GM19467 (cell line): ENCODE results near the gene ASTN2.

Source experiments
- ATAC-seq: cut with Tn5 transposase; IDR thresholded peaks from one replicate; pipeline ENCODE4 v1.9.1; 2021; ENCODE audit warnings: mild to moderate bottlenecking, moderate library complexity; ENCODE audit not compliant: unreplicated experiment

Gene ASTN2

GRCh38 chr9:116451500-116452115, 963.2 kb downstream of the ASTN2 start:
- no peak for ATAC-seq

GRCh38 chr9:116450378-116451139, 964.3 kb downstream of the ASTN2 start:
- ATAC-seq = peak; percentile 49

- ATAC-seq = no peak
Measured at GRCh38 chr9:116449949-116450348, 964.9 kb downstream of the ASTN2 start.

- no peak for ATAC-seq
Measured at GRCh38 chr9:116448431-116448830, 966.4 kb downstream of the ASTN2 start.

- no peak for ATAC-seq
Measured at GRCh38 chr9:116447934-116448333, 966.9 kb downstream of the ASTN2 start.

- no peak for ATAC-seq
Measured at GRCh38 chr9:116442528-116442927, 972.3 kb downstream of the ASTN2 start.

GRCh38 chr9:116437411-116438370, 977.2 kb downstream of the ASTN2 start:
- ATAC-seq = no peak

- no peak for ATAC-seq
Measured at GRCh38 chr9:116436121-116436520, 978.7 kb downstream of the ASTN2 start.

- ATAC-seq = no peak
Measured at GRCh38 chr9:116435706-116436105, 979.2 kb downstream of the ASTN2 start.

- no peak for ATAC-seq
Measured at GRCh38 chr9:116434314-116434713, 980.5 kb downstream of the ASTN2 start.

GRCh38 chr9:116432051-116432450, 982.8 kb downstream of the ASTN2 start:
- no peak for ATAC-seq

- no peak for ATAC-seq
Measured at GRCh38 chr9:116430849-116431248, 984.0 kb downstream of the ASTN2 start.

GRCh38 chr9:116425244-116425643, 989.6 kb downstream of the ASTN2 start:
- no peak for ATAC-seq

GRCh38 chr9:116423149-116423548, 991.7 kb downstream of the ASTN2 start:
- no peak for ATAC-seq

GRCh38 chr9:116422119-116422979, 992.5 kb downstream of the ASTN2 start:
- ATAC-seq = no peak

- ATAC-seq = no peak
Measured at GRCh38 chr9:116420993-116421538, 993.8 kb downstream of the ASTN2 start.

GRCh38 chr9:116419181-116419580, 995.7 kb downstream of the ASTN2 start:
- ATAC-seq = no peak

GRCh38 chr9:116417464-116417863, 997.4 kb downstream of the ASTN2 start:
- ATAC-seq = no peak

GRCh38 chr9:116416421-116416820, 998.4 kb downstream of the ASTN2 start:
- ATAC-seq = no peak

GRCh38 chr9:116414374-116414773, 1000.5 kb downstream of the ASTN2 start:
- ATAC-seq = no peak
